Measurements from ENCODE around the gene GRAP2.
"Not testable (repeated sequence)": the region's sequence is repeated elsewhere in the genome, so short reads cannot be mapped to it uniquely, and the experiment has no call there.

GRCh38 chr22:39904024-39904423 is 3.1 kb downstream of the GRAP2 start:
- not testable (repeated sequence) for TF ChIP-seq CTCF, POLR2A (IDR thresholded peaks at IDR 0.05)
